8988T (cell line): ENCODE measurements around the gene POSTN.

Source experiments
- DNase-seq: peaks from one replicate; pipeline ENCODE4 v3.0.0; 2011

Gene POSTN

GRCh38 chr13:37598597-37598996 lies at the start of gene POSTN:
Gene POSTN, minus strand, starts transcription at chr13:37598768. Its CDS starts 42 bp downstream, at chr13:37598726.
- no peak for DNase-seq

- DNase-seq, result no peak
Measured at GRCh38 chr13:37647031-37647650, 48.6 kb upstream of the POSTN start.

- no peak for DNase-seq
Measured at GRCh38 chr13:37646531-37646930, 48.0 kb upstream of the POSTN start.

GRCh38 chr13:37645181-37645740 lies 46.7 kb upstream of the POSTN start:
- DNase-seq, result no peak

- no peak for DNase-seq
Measured at GRCh38 chr13:37641391-37641790, 42.8 kb upstream of the POSTN start.

GRCh38 chr13:37640499-37640898 lies 41.9 kb upstream of the POSTN start:
- DNase-seq, result no peak

GRCh38 chr13:37636701-37637100 lies 38.1 kb upstream of the POSTN start:
- DNase-seq, result no peak

- DNase-seq, result no peak
Measured at GRCh38 chr13:37632294-37632693, 33.7 kb upstream of the POSTN start.

GRCh38 chr13:37627428-37627827 lies 28.9 kb upstream of the POSTN start:
- DNase-seq, result no peak

GRCh38 chr13:37621811-37622361 lies 23.3 kb upstream of the POSTN start:
- DNase-seq, result no peak

- DNase-seq, result no peak
Measured at GRCh38 chr13:37618554-37618953, 20.0 kb upstream of the POSTN start.

- DNase-seq, result no peak
Measured at GRCh38 chr13:37617173-37617572, 18.6 kb upstream of the POSTN start.

- no peak for DNase-seq
Measured at GRCh38 chr13:37616131-37616530, 17.6 kb upstream of the POSTN start.

GRCh38 chr13:37615276-37615675 lies 16.7 kb upstream of the POSTN start:
- DNase-seq, result no peak

GRCh38 chr13:37613638-37614037 lies 15.1 kb upstream of the POSTN start:
- no peak for DNase-seq

- DNase-seq, result no peak
Measured at GRCh38 chr13:37613236-37613635, 14.7 kb upstream of the POSTN start.

- no peak for DNase-seq
Measured at GRCh38 chr13:37608750-37609339, 10.3 kb upstream of the POSTN start.

- DNase-seq, result no peak
Measured at GRCh38 chr13:37602733-37603381, 4.3 kb upstream of the POSTN start.

GRCh38 chr13:37601648-37602440 lies 3.3 kb upstream of the POSTN start:
- DNase-seq, result no peak

GRCh38 chr13:37599519-37599918 lies 951 bp upstream of the POSTN start:
- DNase-seq, result no peak

GRCh38 chr13:37597477-37598025 lies 1.0 kb downstream of the POSTN start:
- no peak for DNase-seq

- no peak for DNase-seq
Measured at GRCh38 chr13:37596805-37597204, 1.8 kb downstream of the POSTN start.

GRCh38 chr13:37595162-37595561 lies 3.4 kb downstream of the POSTN start:
- DNase-seq, result no peak
